ENCODE results near the gene COL16A1.
A peak's percentile ranks its signal among the peaks of the same experiment; 100 is the strongest.

Gene COL16A1

DNA sequence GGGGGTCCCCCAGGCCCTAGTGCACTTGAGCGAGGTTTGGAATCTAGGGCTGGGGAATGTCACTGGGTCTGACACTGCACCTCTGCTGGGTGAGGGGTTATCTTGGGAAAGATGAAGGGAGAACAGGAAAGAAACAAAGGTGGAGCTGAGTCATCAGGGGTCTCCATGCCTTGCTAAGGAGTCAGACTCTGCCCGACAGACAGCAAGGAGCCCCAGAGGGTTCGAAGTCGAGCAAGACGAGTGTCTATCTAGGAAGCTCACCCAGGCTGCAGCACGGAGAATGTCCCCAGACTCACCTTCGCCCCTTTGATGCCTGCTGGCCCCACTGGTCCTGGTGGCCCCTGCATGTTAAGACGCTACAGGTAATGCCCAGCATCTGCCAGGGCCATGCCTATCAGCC lies 18.0 kb downstream of the COL16A1 start:
- H3K4me1 ChIP-seq (ENCODE audit: insufficient read depth, insufficient read length): peaks cover 27% of the 10 kb centered on the region
- DNase-seq (ENCODE audit: low read depth, low spot score): no peak
- no peak overlapping the region for H3K4me3 ChIP-seq (ENCODE audit: insufficient read length, low read depth)
- TF ChIP-seq SUZ12 (IDR thresholded peaks at IDR 0.05; ENCODE audit: extremely low read depth, insufficient read depth, insufficient read length) (no peak), ZNF274 (IDR thresholded peaks at IDR 0.05; ENCODE audit: low read depth, low read length) (no peak)
- H3K9me3 ChIP-seq (ENCODE audit: insufficient read depth, low read length): no peaks in the 10 kb centered on the region
- H3K9ac ChIP-seq (ENCODE audit: insufficient read length, low read depth): peak overlapping the region; percentile 23
- H3K36me3 ChIP-seq (ENCODE audit: insufficient read depth, insufficient read length, low read length): peaks cover 4% of the 10 kb centered on the region
- no peaks in the 10 kb centered on the region for H3K27me3 ChIP-seq (ENCODE audit: insufficient read depth, insufficient read length)

DNA sequence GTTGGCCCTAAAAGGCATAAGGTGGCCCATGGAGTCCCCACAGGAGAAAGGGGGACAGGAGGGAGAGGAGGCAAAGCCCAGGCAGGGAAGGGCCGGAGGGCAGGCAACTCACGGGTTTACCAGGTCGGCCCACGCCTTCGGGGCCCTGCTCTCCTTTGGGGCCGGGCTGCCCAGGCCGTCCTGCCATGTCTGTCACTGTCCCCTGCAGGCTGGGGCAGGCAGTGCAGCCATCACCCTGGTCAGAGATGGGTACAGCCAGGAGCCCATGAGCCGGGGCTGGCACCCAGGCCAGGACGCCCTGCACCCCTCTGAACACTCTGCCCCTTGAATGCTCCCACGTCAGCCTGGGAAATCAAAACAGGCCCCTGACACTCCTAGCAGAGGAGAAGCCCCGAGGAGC lies 19.8 kb downstream of the COL16A1 start:
- Histone ChIP-seq H3K27me3 (ENCODE audit: insufficient read depth, insufficient read length) (no peaks in the 10 kb centered on the region), H3K9me3 (ENCODE audit: insufficient read depth, low read length) (no peaks in the 10 kb centered on the region), H3K9ac (ENCODE audit: insufficient read length, low read depth) (no peak overlapping the region), H3K4me3 (ENCODE audit: insufficient read length, low read depth) (no peak overlapping the region), H3K36me3 (ENCODE audit: insufficient read depth, insufficient read length, low read length) (peaks cover 6% of the 10 kb centered on the region), H3K4me1 (ENCODE audit: insufficient read depth, insufficient read length) (peaks cover 26% of the 10 kb centered on the region)
- TF ChIP-seq ZNF274 (IDR thresholded peaks at IDR 0.05; ENCODE audit: low read depth, low read length): no peak
- no peak for TF ChIP-seq SUZ12 (IDR thresholded peaks at IDR 0.05; ENCODE audit: extremely low read depth, insufficient read depth, insufficient read length)
- no peak for TF ChIP-seq YY1 (IDR thresholded peaks at IDR 0.05; ENCODE audit: insufficient read depth, insufficient read length)
- no peak for DNase-seq (ENCODE audit: low read depth, low spot score)

DNA sequence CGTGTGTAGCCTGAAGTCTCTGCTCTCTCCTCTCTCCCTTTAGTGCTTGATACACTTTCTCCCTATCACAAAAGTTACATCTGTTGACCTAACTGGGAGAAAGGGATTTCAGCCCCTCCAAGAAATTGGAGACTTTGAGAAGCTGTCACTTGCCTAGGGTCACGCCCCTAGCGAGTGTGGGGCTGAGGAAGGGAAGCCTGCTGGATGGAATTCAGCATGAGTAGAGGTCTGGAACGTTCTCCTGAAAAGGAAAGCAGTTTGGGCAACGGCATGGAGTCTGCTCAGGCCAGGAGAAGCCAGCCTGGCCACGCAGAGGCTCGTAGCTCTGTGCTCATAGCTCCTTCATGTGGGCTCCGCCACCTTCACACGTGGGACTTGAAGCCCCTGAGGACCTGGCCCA lies 22.4 kb downstream of the COL16A1 start:
- Histone ChIP-seq H3K36me3 (ENCODE audit: insufficient read depth, insufficient read length, low read length) (peaks cover 6% of the 10 kb centered on the region), H3K27me3 (ENCODE audit: insufficient read depth, insufficient read length) (no peaks in the 10 kb centered on the region), H3K4me3 (ENCODE audit: insufficient read length, low read depth) (no peak overlapping the region), H3K9me3 (ENCODE audit: insufficient read depth, low read length) (no peaks in the 10 kb centered on the region), H3K9ac (ENCODE audit: insufficient read length, low read depth) (no peak overlapping the region), H3K4me1 (ENCODE audit: insufficient read depth, insufficient read length) (peaks cover 26% of the 10 kb centered on the region)
- DNase-seq (ENCODE audit: low read depth, low spot score): peak; percentile 38
- no peak for TF ChIP-seq SUZ12 (IDR thresholded peaks at IDR 0.05; ENCODE audit: extremely low read depth, insufficient read depth, insufficient read length)
- no peak for TF ChIP-seq YY1 (IDR thresholded peaks at IDR 0.05; ENCODE audit: insufficient read depth, insufficient read length)
- no peak for TF ChIP-seq ZNF274 (IDR thresholded peaks at IDR 0.05; ENCODE audit: low read depth, low read length)

DNA sequence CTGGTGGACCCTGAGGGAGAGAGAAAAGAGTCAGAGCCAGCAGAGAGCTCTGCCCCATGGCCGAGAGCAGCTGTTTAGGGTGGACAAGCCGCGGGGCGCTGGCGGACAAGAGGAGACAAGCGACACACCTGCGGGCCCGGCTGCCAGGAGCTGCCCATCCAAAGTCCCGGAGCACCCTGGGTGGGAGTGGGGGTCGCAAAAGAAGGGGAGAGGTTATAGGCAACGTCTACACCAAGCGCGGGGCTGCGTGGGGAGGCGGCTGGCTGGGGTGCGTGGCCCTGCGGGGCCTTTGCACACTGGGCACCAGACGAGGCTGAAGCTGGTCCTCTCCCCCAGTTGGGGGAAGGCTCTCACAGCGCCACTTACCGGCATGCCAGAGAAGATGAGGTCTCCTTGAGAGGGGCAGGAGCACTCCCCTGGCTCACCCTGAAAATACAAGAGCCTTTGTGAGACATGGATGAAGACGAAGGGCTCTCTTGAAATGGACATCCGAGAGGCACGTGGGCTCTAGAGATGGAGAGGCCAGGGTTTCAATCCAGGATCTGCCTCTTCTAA lies 24.1 kb downstream of the COL16A1 start:
- Histone ChIP-seq H3K9me3 (ENCODE audit: insufficient read depth, low read length) (no peaks in the 10 kb centered on the region), H3K4me1 (ENCODE audit: insufficient read depth, insufficient read length) (peaks cover 26% of the 10 kb centered on the region), H3K4me3 (ENCODE audit: insufficient read length, low read depth) (no peak overlapping the region), H3K27me3 (ENCODE audit: insufficient read depth, insufficient read length) (no peaks in the 10 kb centered on the region), H3K9ac (ENCODE audit: insufficient read length, low read depth) (no peak overlapping the region), H3K36me3 (ENCODE audit: insufficient read depth, insufficient read length, low read length) (peaks cover 6% of the 10 kb centered on the region)
- no peak for DNase-seq (ENCODE audit: low read depth, low spot score)
- no peak for TF ChIP-seq ZNF274 (IDR thresholded peaks at IDR 0.05; ENCODE audit: low read depth, low read length)
- no peak for TF ChIP-seq YY1 (IDR thresholded peaks at IDR 0.05; ENCODE audit: insufficient read depth, insufficient read length)
- no peak for TF ChIP-seq SUZ12 (IDR thresholded peaks at IDR 0.05; ENCODE audit: extremely low read depth, insufficient read depth, insufficient read length)

DNA sequence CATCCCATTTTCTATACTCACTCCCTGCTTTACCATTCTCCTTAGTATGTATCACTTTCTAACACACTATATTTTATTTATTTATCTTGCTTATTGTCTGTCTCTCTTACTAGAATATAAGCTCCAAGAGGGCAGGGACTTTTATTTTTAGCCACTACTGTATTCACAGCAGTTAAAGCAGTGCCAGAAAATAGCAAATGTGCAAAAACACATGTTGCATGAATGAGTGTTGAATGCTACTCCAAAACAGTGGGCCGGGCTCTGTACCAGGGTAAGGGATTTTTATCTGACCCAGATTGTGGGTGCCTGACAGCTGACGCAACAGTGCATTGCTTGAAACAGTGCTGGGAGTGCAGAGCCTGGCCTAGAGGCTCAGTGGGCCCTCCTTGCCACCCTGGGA lies 24.7 kb downstream of the COL16A1 start:
- Histone ChIP-seq H3K4me3 (ENCODE audit: insufficient read length, low read depth) (no peak overlapping the region), H3K9me3 (ENCODE audit: insufficient read depth, low read length) (no peaks in the 10 kb centered on the region), H3K9ac (ENCODE audit: insufficient read length, low read depth) (no peak overlapping the region), H3K27me3 (ENCODE audit: insufficient read depth, insufficient read length) (no peaks in the 10 kb centered on the region), H3K36me3 (ENCODE audit: insufficient read depth, insufficient read length, low read length) (peaks cover 6% of the 10 kb centered on the region), H3K4me1 (ENCODE audit: insufficient read depth, insufficient read length) (peaks cover 23% of the 10 kb centered on the region)
- TF ChIP-seq SUZ12 (IDR thresholded peaks at IDR 0.05; ENCODE audit: extremely low read depth, insufficient read depth, insufficient read length) (no peak), YY1 (IDR thresholded peaks at IDR 0.05; ENCODE audit: insufficient read depth, insufficient read length) (no peak), ZNF274 (IDR thresholded peaks at IDR 0.05; ENCODE audit: low read depth, low read length) (no peak)
- no peak for DNase-seq (ENCODE audit: low read depth, low spot score)

DNA sequence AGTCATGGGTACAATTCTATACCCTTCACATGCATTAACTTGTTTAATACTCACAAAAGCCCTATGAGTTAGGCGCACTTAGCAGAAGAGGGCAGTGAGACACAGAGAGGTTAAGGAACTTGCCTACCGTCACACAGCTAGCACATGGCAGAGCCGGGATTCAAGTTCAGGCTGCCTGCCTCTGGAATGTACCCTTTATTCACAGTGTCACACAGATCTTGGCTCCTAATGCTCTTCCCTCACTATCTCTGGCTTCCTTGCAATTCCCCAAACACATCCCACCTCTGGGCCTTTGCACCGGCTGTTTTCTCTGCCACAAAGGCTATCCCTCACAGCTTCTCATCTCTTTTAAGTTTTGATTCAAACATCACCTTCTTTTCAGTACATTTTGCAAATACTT lies 25.1 kb downstream of the COL16A1 start:
- DNase-seq (ENCODE audit: low read depth, low spot score): no peak
- Histone ChIP-seq H3K4me1 (ENCODE audit: insufficient read depth, insufficient read length) (peaks cover 27% of the 10 kb centered on the region), H3K36me3 (ENCODE audit: insufficient read depth, insufficient read length, low read length) (peaks cover 6% of the 10 kb centered on the region), H3K9ac (ENCODE audit: insufficient read length, low read depth) (no peak overlapping the region), H3K27me3 (ENCODE audit: insufficient read depth, insufficient read length) (no peaks in the 10 kb centered on the region), H3K9me3 (ENCODE audit: insufficient read depth, low read length) (no peaks in the 10 kb centered on the region), H3K4me3 (ENCODE audit: insufficient read length, low read depth) (no peak overlapping the region)
- no peak for TF ChIP-seq ZNF274 (IDR thresholded peaks at IDR 0.05; ENCODE audit: low read depth, low read length)
- no peak for TF ChIP-seq SUZ12 (IDR thresholded peaks at IDR 0.05; ENCODE audit: extremely low read depth, insufficient read depth, insufficient read length)
- TF ChIP-seq YY1 (IDR thresholded peaks at IDR 0.05; ENCODE audit: insufficient read depth, insufficient read length): no peak

DNA sequence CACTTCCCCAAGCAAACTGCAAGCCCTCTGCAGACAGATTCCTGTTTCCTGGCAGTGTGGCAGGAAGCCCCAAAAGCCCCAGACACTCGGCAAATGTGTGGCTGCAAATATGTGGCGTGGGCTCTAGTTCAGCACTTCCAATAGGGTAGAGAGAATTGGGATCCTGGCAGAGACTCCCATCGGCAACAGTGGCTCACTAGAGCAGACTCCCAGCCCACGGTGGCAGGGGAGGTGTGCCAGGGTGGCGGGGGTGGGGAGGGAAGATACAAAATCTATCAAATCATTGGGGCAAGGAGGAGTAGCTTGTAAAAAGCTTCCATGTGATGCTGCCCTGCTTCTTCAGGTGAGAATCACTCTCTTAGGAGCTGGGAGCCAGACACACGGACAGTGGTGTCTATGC lies 25.9 kb downstream of the COL16A1 start:
- DNase-seq (ENCODE audit: low read depth, low spot score): no peak
- no peak overlapping the region for H3K4me3 ChIP-seq (ENCODE audit: insufficient read length, low read depth)
- no peaks in the 10 kb centered on the region for H3K27me3 ChIP-seq (ENCODE audit: insufficient read depth, insufficient read length)
- peaks cover 6% of the 10 kb centered on the region for H3K36me3 ChIP-seq (ENCODE audit: insufficient read depth, insufficient read length, low read length)
- H3K9me3 ChIP-seq (ENCODE audit: insufficient read depth, low read length): no peaks in the 10 kb centered on the region
- H3K9ac ChIP-seq (ENCODE audit: insufficient read length, low read depth): no peak overlapping the region
- TF ChIP-seq SUZ12 (IDR thresholded peaks at IDR 0.05; ENCODE audit: extremely low read depth, insufficient read depth, insufficient read length): no peak
- TF ChIP-seq ZNF274 (IDR thresholded peaks at IDR 0.05; ENCODE audit: low read depth, low read length): no peak
- no peak for TF ChIP-seq YY1 (IDR thresholded peaks at IDR 0.05; ENCODE audit: insufficient read depth, insufficient read length)
- peaks cover 31% of the 10 kb centered on the region for H3K4me1 ChIP-seq (ENCODE audit: insufficient read depth, insufficient read length)
